Activated CD8-positive, alpha-beta T cell treated with anti-CD3 and anti-CD28 coated beads for 36 hours (primary cell): ENCODE results near the gene CDH13. TPM values are rescaled to one million over a fixed set of nuclear protein-coding genes. Genes with fewer than 3 reads are reported as not detected.

Experiments
- ATAC-seq: fragments of 200-7000 bp; cut with Tn5 transposase; one replicate; pipeline ENCODE4 v1.10.0; 2021; ENCODE audit warnings: mild to moderate bottlenecking, moderate library complexity
- CTCF ChIA-PET: fragments of 350-600 bp; sonication (Branson Sonifier 250); formaldehyde crosslinking; loops from one replicate; lab custom pipeline; 2021; ENCODE audit warnings: antibody characterized with exemption; lab: Charles Lee
- POLR2A ChIA-PET: fragments of 350-600 bp; sonication (Branson Sonifier 250); formaldehyde crosslinking; loops from one replicate; lab custom pipeline; 2021; ENCODE audit warnings: antibody characterized with exemption; lab: Charles Lee
- DNase-seq: peaks from one replicate; pipeline ENCODE4 v3.0.0-alpha.2; 2020
- H3K27ac Mint-ChIP-seq: one replicate; pipeline ENCODE4 v1.8.0; 2021; ENCODE audit warnings: mild to moderate bottlenecking, mixed read lengths
- H3K27me3 Mint-ChIP-seq: one replicate; pipeline ENCODE4 v1.8.0; 2021; ENCODE audit warnings: mixed read lengths
- H3K36me3 Mint-ChIP-seq: one replicate; pipeline ENCODE4 v1.8.0; 2021; ENCODE audit warnings: low read depth, mixed read lengths
- H3K4me1 Mint-ChIP-seq: one replicate; pipeline ENCODE4 v1.8.0; 2021; ENCODE audit warnings: low read depth, mixed read lengths
- H3K4me3 Mint-ChIP-seq: one replicate; pipeline ENCODE4 v1.8.0; 2021; ENCODE audit warnings: mild to moderate bottlenecking, moderate library complexity, mixed read lengths
- H3K9me3 Mint-ChIP-seq: one replicate; pipeline ENCODE4 v1.8.0; 2021; ENCODE audit warnings: mixed read lengths
- CTCF ChIP-seq: fragments of 200-600 bp; IDR thresholded peaks from one replicate; pipeline ENCODE4 v1.8.0; 2022; ENCODE audit warnings: antibody characterized with exemption, mild to moderate bottlenecking
- intact Hi-C: fragments of 100-400 bp; cut with micrococcal nuclease; formaldehyde crosslinking; loops from one replicate; pipeline ENCODE4 v1.10.0; 2022
- total RNA-seq, 2 experiments: library from RNA; stranded (reverse); gene quantifications; one replicate each; pipeline ENCODE4 v1.2.3, GENCODE V29; 2021

Gene CDH13
- total RNA-seq, 2 experiments from 2014 or later: not detected

- Mint-ChIP-seq H3K27ac (no peak overlapping the region), H3K9me3 (no peaks in the 10 kb centered on the region), H3K4me3 (no peak overlapping the region), H3K36me3 (no peaks in the 10 kb centered on the region), H3K4me1 (peaks cover 9% of the 10 kb centered on the region), H3K27me3 (peaks cover 40% of the 10 kb centered on the region)
- no peak for DNase-seq
- ATAC-seq: no peak
- TF ChIP-seq CTCF: no peak
- intact Hi-C loops: loop anchor here (10.0 kb wide), 1 partner anchor 366 kb away; no protein-coding TSS in a partner anchor
- POLR2A ChIA-PET: no interaction called here
- CTCF ChIA-PET: interaction anchor here (0.8 to 3.0 kb wide), 12 partner anchors 8 to 585 kb away, joined by 3 to 12 read pairs (median 4); no protein-coding TSS in a partner anchor
Measured at GRCh38 chr16:82630688-82631087, 3.9 kb downstream of the CDH13 start.

DNA sequence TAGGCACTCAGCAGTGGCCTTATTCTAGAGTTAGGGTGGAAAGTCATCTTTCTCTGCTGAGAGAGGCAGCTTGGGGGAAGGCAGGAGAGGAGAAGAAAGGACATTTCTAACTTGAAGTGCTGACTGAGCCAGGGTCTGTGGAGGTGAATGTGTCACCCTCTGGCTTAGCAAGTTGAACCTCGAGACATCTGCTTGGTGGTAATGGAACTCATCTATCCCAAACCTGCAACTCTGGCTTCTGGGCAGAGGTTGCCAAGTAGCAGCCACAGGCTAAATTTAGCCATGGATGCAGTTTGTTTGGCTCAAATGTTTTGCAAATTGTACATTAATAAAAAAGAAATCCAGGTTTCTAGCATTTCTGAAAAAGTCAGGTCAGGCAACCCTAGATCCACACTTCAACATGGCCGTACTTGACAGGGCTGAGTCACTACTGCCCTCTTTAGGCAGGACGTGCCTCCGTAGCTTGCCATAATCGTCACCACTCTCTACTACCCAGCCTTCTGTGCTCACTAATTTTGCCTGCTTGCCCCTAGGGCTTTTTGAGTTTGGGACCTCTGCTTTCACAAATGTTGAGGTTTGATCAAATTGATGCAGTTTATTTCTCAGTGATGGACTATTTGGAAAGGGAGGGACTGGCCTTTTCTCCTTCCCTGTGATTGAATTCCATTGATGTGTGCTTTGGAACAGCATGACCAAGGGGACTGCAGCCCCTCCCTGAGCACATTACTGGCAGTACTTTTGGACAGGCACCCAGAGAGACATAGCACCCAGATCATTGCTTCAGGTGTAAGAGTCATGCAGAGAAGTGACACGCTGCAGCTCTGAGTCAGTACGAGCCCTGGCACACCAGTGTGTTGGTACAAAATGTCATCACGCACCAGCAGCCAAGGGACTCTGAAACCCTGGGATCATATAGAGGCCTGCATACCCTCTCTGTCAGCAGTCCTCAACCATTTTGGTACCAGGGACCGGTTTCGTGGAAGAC, 5.2 kb downstream of the CDH13 start:
- ChIA-PET CTCF (interaction anchor here (1.1 to 3.0 kb wide), 8 partner anchors 9 to 368 kb away, joined by 3 to 12 read pairs (median 6); no protein-coding TSS in a partner anchor), POLR2A (no interaction called here)
- intact Hi-C loops: loop anchor here (10.0 kb wide), 1 partner anchor 367 kb away; no protein-coding TSS in a partner anchor
- Mint-ChIP-seq H3K9me3 (no peaks in the 10 kb centered on the region), H3K4me3 (no peak overlapping the region), H3K36me3 (no peaks in the 10 kb centered on the region), H3K27ac (no peak overlapping the region), H3K4me1 (peaks cover 9% of the 10 kb centered on the region), H3K27me3 (peaks cover 30% of the 10 kb centered on the region)
- ATAC-seq: peak; percentile 49
- no peak for TF ChIP-seq CTCF
- peak; percentile 30 for DNase-seq

GRCh38 chr16:82633964-82634600, 7.3 kb downstream of the CDH13 start:
- Mint-ChIP-seq H3K27me3 (peaks cover 17% of the 10 kb centered on the region), H3K4me3 (no peak overlapping the region), H3K27ac (no peak overlapping the region), H3K4me1 (peaks cover 9% of the 10 kb centered on the region), H3K36me3 (no peaks in the 10 kb centered on the region), H3K9me3 (no peaks in the 10 kb centered on the region)
- ATAC-seq: no peak
- ChIA-PET CTCF (interaction anchor here (2.4 kb wide), 1 partner anchor 370 kb away, joined by 9 read pairs; no protein-coding TSS in a partner anchor), POLR2A (no interaction called here)
- no peak for DNase-seq
- TF ChIP-seq CTCF: no peak
- intact Hi-C loops: loop anchor here (10.0 kb wide), 1 partner anchor 369 kb away; no protein-coding TSS in a partner anchor

GRCh38 chr16:82634955-82635610, 8.3 kb downstream of the CDH13 start:
- Mint-ChIP-seq H3K4me1 (peaks cover 9% of the 10 kb centered on the region), H3K27me3 (peaks cover 10% of the 10 kb centered on the region), H3K27ac (no peak overlapping the region), H3K9me3 (no peaks in the 10 kb centered on the region), H3K36me3 (no peaks in the 10 kb centered on the region), H3K4me3 (no peak overlapping the region)
- ChIA-PET POLR2A (no interaction called here), CTCF (no interaction called here)
- intact Hi-C loops: loop anchor here (10.0 kb wide), 1 partner anchor 370 kb away; no protein-coding TSS in a partner anchor
- ATAC-seq: peak; percentile 73
- no peak for TF ChIP-seq CTCF
- DNase-seq: peak; percentile 21
